Activated CD8-positive, alpha-beta memory T cell treated with anti-CD3 and anti-CD28 coated beads, Interleukin-2, amount 50 U/mL, for 48 hours (primary cell): ENCODE data around the gene C14orf119.
A peak's percentile ranks its signal among the peaks of the same experiment; 100 is the strongest.

Source experiments
- DNase-seq: peaks from one replicate; pipeline ENCODE4 v3.0.0-alpha.2; 2020

Gene C14orf119

DNA sequence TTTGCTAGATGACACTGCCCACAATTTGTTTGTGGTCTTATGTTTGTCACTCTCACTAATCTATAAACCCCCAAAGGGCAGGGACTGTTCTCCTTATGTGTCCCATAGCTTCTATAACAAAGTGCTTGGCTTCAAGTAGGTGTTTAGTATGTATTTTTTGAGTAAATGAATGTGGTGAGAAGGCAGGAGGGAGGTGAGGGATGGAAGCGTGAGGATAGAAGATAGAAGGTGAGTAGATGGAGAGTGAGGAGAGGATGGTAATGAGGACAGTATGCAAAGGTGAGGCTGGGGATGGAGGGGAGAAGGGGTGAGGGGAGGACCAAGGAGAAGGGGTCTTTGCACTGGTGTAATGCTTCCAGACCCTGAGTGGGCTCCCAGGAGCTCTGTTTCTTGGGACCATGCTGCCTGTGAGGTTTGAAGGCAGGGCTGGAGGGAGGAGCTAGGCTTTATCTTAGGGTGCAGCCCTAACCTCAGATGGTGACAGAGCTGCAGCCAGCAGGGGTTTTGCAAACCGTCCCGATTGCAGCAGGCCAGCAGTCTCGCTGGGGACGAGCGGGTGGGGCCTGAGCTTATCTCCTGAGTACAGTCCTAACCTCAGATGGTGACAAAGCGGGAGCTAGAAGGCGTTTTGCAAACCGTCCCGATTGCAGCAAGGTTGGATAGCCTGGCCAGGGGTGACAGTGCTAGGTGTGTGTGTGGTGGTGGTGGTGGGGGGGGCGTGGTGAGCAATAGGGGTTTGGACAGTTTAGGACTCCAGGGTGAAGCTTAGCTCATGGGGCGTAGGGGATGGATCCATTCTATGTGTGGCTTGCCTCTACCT is 17.3 kb downstream of the C14orf119 start:
- no peak for DNase-seq

DNA sequence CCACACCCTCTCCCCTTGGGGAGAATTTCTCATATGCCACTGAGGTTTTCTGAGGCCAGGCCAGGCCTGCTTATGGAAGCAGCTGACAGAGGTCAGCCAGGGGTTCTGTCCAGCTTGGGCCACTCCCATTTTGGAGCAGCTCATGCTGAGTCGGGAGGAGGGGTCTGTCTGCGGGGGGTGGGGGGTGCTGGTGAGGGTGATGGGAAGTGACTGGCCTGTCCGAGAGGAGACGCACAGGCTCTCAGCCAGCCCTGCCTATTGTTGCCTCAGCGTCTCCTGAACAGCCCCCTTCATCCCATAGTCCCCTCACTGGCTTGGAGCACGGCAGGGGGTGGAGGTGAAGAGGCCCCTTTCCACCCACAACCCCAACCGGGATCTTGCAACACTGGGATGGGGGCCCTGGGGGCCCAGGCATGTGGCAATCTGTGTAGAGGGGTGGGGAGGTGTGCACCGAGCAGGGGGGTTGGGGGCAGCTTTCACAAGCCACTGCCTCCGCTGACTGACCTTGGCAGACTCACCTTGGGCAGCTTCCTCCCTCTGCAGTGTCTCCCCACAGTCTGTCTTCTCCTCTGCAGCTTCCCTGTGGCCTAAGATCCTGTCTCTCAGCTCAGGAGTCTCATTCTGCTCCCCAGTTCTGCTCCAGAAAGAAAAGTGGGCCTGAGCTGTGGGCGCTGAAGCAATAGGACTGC is 18.3 kb downstream of the C14orf119 start:
- DNase-seq, result no peak

DNA sequence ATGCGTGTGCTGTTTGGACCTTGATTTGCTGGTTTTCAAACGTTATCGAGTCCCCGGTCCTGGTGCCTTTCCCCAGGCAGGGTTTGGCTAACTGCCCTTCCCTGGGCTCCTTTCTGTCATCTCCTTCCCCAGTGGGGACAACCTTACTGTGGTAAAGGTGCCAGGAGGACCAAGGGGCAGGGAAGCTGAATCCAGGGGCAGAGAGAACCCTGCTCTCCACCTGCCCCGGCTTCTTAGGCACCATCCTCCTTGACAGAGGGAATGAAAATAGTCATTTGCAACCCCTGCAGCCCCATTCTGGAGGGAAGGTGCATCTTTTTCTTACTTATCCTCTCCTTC is 18.8 kb downstream of the C14orf119 start:
- no peak for DNase-seq

DNA sequence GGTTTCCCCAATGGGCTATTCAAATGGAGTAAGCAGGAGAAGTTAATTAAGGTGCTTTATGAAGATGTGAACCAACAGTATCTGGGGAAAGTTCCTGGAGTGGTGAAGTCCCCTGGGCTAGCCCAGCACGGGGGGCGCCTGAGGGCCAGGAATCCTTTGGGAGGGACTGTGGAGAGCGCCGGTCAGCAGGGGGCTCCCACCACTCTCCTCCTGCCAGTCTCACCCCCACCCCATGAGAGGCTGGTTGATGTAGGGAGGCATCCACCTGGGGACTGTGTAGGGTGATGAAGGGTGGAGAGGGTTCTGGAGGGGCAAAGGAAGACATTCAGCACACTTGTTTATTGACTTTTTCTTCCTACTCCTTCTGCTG is 19.3 kb downstream of the C14orf119 start:
- DNase-seq, result no peak

DNA sequence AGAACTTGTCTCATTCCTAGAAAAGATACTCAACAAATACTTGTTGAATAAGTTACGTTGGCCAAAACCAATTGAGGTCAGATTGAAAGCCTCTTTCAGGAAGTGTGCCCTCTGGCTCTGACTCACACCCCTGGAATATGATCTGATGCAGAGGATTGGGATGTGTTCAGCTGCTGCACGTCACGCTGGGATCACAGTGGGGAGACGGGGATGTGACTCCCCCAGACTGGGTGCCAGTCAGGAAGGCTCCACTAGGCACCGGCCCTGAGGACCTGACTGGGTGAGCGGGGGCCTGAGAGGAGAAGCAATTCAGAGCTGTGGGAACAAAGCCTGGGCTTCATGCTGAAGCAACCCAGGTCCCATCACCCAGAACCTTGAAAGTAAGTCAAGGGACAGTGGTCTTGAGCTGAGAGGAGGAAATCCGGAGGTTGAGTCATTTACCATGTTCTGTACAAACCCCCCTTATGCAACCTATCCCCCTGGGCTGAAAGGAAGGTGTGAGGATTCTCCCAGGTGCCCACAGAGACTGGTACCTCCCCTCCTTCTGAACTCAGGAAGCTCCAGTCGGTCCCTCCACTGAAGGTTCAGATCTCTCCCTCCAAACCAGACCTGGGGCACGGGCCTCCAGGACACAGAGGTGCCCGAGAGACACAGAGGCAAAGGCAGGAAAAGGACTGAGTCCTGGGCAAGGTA is 19.9 kb downstream of the C14orf119 start:
- DNase-seq, result no peak

DNA sequence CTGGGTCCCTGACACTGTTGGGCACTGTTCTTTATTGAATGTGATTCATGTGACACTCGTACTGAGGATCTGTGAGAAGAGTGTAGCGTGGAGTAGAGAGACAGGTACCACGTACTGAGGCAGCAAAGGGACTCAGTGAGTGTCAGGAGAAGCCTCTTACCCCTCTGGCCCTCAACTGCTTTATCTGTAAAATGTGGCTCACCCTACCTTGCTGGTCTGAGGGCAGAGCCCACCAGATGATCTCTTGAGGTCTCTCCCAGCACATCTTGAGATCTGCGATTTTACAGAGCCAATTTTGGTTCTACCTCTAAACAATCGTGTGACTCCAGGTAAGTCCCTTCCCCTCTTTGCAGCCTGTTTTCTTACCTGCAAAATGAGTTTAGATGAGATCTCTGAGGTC is 20.6 kb downstream of the C14orf119 start:
- DNase-seq, result no peak

DNA sequence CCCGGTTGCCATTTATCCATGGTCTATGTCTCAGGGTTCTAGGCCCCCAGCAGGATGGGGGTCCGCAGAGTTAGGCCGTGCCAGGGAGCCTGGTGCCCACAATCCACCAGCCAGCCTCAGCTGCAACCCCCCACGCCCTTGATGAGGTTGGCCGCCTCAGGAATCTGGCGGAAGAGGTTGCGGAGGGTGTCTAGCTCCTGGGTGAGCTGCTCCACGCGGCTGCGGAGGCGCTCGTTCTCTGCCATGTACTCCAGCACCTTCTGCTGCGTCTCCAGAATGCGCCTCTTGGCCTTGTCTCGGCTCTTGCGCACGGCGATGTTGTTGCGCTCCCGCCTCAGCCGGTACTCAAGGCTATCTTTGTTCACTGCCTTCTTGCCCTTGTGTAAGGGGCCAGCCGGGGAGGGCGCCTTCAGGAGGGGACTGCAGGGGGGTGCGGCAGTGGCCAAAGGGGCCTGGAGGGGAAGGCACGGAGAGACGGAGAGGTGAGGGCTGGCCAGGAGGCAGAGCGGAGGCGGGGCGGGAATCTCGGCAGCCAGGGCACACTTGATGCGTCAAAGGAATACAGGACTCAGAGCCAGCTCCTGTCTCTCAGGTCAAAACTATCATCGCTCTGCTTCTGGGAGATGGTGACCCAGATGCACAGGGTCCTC is 22.2 kb downstream of the C14orf119 start:
- DNase-seq, result no peak

DNA sequence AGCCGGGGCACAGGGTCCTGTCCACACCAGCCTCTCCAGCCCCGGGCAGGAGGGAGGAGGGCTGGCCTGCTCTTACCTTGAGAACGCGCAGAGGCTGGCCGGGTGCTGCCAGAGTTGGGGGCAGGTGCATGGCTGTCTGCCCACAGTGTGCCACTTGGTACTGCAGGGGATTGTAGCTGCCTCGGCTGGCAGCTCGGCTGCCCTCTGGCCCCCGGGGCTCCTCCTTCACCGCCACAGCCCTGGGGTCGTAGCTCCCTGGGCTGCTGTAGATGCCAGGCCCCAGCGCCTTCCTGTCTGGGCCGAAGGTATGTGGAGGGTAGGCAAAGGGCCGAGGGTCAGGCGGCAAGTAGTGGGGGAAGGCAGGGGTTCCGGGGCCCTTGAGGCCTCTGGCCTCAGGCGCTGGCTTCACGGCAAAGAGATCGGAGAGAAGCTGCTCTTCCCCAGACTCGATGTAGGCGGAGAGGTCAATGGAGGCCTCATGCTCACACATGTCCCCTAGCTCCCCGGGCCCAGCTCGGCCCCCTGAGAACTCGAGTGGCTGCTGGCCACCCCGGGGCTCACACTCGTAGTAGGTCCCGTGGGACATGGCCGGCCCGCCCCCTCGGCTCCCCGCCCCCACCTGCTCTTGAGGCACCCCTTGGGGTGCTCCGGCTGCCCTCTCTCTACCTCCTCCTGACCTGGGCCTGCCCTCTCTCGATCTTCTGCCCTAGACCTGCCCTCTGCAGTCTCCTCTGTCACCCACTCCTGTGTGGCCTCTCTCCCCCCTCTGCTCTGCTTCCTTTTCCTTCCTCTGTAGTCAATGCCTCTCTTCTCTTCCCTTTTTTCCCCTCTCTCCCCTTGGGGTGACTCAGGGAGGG is 23.4 kb downstream of the C14orf119 start, which contains the start of gene CEBPE:
Gene CEBPE, minus strand, starts transcription at position 750 of the 857 bp plus-strand sequence. Its CDS starts 164 bp downstream, at position 586.
- DNase-seq, result no peak

DNA sequence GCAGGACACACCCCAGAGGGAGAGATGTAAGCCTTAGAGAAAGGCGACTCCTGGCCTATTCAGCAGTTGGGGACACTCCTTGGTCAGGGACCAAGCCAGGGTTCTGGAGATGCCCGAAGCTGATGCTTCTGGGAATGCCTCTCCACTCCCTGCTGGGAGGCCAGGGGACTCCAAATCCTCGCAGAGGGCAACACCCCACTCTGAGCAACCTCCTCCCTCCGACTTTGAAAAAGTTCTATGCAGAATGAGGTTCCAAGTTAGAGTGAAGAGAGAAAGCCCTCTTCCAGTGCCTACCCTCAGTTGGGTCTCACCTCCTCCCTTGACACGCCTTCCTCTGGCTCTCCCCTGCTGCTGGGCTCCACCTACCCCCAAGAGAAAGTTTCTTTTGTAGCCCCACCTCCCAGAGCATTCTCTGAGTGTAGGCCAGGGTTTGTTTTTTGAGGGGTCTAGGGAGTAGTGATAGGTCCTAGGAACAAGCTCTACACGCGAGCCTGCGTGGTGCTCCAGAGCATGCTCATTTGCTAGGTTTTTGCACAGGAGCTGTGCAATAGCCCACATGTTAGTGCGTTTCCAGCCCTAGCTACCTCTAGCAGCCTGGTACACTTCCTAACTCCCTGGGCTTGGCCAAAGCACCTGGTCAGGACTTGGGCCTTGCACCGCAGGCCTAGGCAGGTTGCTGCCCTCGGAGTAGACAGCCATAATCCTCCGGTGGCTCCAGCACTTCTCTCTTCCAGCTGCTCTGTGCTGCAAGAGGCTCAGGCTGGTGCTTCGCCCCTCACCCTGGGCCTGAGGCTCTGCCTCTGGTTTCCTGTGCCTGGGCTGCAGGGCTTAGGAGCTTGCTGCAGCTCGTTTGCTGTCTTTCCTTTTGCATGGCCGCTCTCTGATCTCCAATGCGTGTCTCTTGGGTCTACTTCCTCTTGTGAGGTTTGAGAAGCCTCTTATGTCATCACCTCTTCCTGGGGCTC is 24.3 kb downstream of the C14orf119 start:
- peak; percentile 70 for DNase-seq

DNA sequence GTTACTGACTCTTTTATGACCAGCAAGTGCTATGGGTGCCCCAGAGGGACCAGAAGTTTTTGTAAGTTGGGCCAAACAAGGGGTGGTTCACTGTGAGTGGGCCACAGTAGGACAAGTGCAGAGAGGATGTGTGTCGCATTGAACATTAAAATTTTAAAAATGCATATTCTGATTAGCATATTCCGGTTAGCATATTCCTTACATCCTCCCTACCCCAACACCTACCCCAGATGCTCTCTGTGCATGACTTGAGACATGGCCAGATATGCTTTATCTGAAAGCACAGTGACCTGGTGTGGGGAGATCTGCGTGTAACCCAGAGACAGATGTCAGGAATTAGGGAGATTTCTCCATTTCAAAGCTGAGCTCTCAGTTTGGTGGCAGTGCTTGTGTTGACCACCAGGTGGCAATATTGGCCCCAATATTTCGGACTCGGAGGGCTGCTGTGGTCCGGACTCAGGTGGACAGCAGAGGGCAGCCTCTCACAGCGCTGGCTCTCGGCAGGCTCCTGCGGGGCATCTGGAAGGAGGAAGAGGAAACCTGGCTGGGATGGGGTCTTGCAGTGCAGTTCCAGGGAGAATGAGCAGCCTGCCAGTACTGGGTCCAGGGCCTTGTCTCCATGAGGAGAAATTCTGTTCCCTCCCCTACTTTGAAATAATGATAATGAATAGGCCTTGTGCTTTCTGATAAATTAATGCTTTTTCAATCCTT is 25.4 kb downstream of the C14orf119 start:
- peak; percentile 88 for DNase-seq

DNA sequence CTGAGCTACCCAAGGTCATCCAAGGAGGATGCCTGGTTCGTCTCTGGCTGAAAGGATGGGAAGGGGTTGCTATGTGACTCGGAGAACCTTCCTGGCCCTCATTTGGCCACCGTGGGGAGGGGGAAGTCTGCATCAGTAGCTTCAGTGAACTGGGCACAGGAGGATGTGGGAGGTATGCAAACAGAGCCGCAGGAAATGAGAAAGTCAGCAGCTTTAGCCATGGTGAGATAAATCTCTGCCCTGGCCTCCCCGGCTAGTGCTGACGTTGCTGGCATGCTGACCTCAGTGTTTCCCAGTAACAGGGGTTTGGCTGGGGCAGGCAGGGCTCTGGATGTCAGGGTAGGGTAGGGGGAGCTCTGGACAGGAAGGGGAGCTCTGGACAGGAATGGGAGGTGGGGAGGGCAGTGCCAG is 26.1 kb downstream of the C14orf119 start:
- no peak for DNase-seq

DNA sequence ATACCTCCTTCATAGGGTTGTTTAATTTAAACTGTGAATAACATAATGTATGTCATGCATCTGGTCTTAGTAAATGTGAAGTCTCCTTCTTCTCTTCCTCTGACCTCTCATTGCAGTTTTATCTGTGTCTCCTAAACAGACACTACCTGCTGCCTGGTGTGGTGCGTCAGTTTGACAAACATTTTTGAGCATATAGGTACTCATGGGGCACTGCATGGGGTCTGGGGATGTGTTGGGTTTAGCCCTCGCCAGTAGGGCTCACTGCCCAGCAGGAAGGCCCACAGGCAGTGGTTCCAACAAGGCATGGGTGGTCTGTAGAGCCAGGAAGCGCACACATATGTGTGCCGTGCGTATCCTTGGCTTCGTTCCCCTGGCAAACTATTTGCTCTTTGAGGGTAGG is 26.8 kb downstream of the C14orf119 start:
- no peak for DNase-seq

DNA sequence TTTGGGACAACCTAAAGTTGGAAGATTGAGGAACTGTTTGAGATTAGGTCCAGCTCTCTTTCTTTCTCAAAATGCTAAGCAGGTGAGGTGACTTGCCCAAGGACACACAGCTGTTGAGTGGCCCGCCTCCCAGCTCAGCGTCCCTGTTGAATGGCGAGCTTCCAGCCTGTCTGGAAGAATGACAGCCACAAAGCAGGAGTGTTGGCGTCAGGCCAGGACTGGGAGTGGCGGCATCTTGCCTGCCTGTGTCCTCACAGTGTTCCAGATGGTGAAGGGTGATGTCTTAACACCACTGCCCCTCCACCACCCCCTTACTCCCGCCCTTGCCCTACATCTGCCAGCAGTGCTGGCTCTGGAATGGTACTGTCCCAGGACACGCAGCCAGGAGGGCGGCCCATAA is 28.1 kb downstream of the C14orf119 start:
- DNase-seq, result no peak

DNA sequence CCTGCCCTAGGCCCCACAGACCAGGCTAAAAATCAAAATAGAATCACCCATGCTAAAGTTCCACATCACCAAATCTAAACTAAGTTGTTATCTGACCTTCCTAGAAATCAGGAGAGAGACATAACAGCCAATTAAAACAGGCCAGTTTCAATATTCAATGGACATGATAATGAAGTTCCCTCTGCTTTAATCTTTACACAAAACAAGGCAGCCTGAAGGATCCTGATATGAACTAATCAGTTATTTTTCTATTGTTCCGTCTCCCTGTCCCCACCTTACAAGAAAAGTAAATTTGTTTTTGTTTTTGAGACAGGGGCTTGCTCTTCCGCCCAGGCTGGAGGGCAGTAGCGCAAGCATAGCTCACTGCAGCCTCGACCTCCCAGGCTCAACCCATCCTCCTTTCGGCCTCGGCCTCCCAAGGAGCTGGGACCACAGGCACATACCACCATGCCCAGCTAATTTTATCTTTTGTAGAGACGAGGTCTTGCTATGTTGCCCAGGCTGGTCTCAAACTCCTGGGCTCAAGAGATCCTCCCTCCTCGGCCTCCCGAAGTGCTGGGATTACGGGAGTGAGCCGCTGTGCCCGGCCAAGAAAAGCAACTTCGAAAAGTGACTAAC is 29.1 kb downstream of the C14orf119 start:
- DNase-seq, result no peak

DNA sequence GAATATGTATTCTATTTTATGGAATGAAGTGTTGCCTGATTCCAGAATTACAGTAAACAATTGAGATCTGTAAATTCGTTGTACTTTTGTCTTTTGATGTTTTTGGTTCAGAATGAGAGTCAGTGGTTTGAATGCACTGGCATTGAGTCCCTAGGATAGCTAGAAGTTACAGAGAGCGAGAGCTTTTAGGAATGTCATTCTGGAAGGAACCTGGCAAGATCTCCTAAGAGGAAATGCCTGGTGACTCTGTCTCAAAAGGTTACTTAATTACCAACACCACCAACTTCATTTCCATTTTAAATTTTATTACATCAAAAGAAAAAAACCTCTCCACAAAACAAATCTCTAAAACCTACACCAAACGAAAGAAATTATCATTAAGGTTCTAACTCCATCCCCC is 29.7 kb downstream of the C14orf119 start:
- DNase-seq, result no peak

DNA sequence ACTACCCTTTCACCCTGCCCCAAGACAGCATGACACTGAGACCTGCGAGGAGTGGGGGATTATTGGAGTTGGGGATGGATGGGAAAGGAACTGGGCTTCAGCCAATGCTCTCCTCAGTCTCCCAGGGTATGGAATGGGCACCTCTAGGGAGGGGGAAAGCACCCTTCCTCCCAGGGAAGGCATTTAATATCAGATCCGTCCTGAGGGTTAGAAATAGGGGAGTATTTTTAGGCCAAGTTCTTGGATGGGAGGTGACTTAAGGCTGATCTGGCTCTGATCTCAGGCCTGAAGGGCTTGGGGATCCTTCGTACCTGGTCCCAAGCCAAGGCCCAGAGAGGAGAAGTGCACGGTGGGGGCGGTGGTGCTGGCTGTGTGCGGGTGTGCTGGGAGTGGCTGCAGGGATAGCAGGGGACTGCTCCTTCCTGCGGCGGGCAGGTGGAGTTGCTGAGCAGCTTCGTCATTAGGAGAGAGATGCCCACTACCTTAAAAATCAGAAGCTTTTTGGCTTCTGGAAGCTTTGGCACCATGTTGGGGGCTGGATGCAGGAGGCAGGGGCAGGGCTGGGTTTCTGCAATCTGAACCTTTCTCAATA is 30.7 kb downstream of the C14orf119 start:
- no peak for DNase-seq

DNA sequence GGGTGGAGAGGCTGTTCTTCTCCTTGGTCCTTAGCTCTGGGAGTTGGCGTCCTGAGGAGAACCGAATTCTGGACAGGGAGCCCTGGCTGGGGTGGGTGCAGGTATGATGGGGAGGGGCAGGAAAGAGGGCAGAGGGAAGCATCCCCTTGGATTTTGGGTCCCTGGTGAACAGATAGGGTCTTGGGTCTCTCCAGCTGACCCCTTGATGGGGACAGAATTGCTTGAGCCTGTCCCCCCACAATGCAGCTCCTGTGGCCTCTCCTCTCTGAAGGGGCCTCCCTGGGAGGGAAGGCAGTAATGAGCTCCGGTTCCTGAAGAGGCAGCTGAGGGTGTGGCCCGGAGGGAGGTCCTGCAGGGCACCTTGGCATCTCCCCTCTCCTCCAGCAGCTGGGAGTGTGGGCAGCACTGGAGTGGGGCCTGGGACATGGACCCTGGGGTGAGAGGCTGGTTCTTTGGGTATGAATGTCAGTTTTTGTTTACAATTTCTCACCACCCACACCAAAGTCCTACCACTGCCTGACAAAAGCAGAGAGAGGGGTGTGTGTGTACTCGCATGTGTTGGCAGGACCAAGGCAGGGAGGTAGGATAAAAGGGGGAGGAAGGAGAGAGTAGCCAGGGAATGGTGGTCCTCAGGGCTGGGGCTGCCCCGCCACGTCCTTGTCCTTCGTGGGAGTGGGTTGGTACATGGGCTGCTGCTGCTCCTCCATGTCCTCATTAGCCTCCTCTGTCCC is 31.4 kb downstream of the C14orf119 start:
- no peak for DNase-seq

DNA sequence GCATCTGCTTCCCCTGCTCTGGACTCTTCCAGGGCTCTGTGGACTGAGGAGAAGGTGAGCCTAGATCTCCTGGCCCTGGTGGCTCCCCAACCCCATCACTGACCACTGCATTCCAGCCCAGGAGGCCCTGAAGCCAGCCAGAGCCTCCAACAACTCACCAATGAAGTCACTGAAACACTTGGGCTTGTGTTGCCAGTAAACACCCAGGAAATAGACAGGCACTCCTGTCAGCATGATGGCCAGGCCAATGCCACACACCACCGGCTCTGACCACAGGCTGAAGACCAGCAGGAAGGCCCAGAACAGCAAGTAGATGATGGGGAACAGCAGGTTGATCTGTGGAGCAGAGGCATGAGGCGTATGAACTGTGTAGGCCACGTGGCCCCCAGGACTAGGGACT is 32.6 kb downstream of the C14orf119 start:
- no peak for DNase-seq
